ENCODE data around the gene NEMF. TPM values are rescaled to one million over a fixed set of nuclear protein-coding genes. Genes with fewer than 3 reads are reported as not detected.
A peak's percentile ranks its signal among the peaks of the same experiment; 100 is the strongest.

The NEMF gene
- total and polyA plus RNA-seq, 12 donors = 14.8 to 94.1 (median 56.0) TPM

DNA sequence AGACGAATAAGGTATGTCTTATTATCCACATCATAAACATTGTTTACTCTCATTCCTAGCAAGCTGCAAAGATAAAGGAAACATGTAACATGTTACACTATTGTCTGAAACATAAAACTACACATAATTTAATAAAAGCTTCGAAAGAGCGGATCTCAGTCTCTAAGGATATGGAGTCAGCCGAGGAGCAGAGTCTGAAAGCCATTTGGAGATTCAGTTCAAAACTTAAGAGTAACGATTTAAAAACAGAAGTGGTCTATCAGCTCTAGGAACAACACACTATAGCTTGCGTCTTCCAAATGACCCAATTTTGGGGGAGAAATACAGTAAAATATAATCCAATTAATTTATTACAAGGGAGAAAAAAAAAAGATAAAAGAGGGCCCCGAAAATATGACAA is 775 bp downstream of the NEMF start:
- Histone ChIP-seq H3K27ac (peak overlapping the region in 4 of 5 donors; percentile 86 to 94 (median 92)), H3K36me3 (replicated peaks in 1 of 2) (peaks cover 0 to 28% of the 10 kb centered on the region in 2 donors), H3K27me3 (no peaks in the 10 kb centered on the region), H3K9me3 (replicated peaks in 1 of 3) (no peaks in the 10 kb centered on the region), H3K4me3 (peak overlapping the region in 3 of 4 donors; percentile 50 to 92 (median 81)), H3K4me1 (replicated peaks in 1 of 2) (peaks cover 12 to 16% of the 10 kb centered on the region in 2 donors)
- 6 to 10% (median 7%) methylated on average over 7 of the region's 7 CpGs for WGBS, 4 donors
- DNase-seq = no peak
- TF ChIP-seq CTCF (IDR thresholded peaks at IDR 0.05) (no peak), POLR2A (IDR thresholded peaks at IDR 0.05) (no peak)
- intact Hi-C loops (cut with DNase I) = no loop called here

GRCh38 chr14:49849213-49849847 is 3.3 kb downstream of the NEMF start:
- intact Hi-C loops (cut with DNase I) = no loop called here
- TF ChIP-seq POLR2A (IDR thresholded peaks at IDR 0.05) = no peak
- no peak for TF ChIP-seq CTCF (IDR thresholded peaks at IDR 0.05)
- Histone ChIP-seq H3K27me3 (no peaks in the 10 kb centered on the region), H3K36me3 (replicated peaks in 1 of 2) (peaks cover 0 to 51% of the 10 kb centered on the region in 2 donors), H3K4me1 (replicated peaks in 1 of 2) (peaks cover 12 to 16% of the 10 kb centered on the region in 2 donors), H3K27ac (no peak overlapping the region), H3K9me3 (replicated peaks in 1 of 3) (no peaks in the 10 kb centered on the region), H3K4me3 (no peak overlapping the region)
- no peak for DNase-seq
- WGBS, 4 donors = 85 to 97% (median 91%) methylated on average over 1 of the region's 1 CpG

DNA sequence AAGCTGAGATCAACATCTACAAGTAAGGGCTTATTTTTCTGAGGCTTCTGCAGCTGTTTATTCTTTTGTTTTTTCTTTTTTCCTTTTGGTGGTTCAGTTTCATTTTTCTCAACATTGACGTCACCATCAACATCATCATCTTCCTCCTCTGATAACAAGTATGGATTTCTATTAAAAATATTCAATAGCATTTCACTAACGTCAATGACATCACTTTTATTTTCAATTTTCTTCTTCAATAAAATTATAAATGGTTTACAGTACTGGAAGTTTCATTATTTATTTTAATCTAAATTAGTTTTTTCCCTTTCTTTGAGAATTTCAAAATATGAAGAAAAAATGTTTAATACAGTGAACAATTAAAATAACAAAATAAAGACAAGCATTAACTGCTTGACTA is 23.9 kb downstream of the NEMF start:
- Histone ChIP-seq H3K27me3 (no peaks in the 10 kb centered on the region), H3K36me3 (replicated peaks in 1 of 2) (peaks cover 0 to 92% of the 10 kb centered on the region in 2 donors), H3K9me3 (replicated peaks in 1 of 3) (no peaks in the 10 kb centered on the region), H3K27ac (no peak overlapping the region), H3K4me3 (no peak overlapping the region), H3K4me1 (replicated peaks in 1 of 2) (no peaks in the 10 kb centered on the region)
- DNase-seq = no peak
- intact Hi-C loops (cut with DNase I) = loop anchor here in 1 of 2 donors (5.0 kb wide), 1 partner anchor 51 kb away; no protein-coding TSS in a partner anchor
- 87 to 92% (median 88%) methylated on average over 2 of the region's 2 CpGs for WGBS, 4 donors
- no peak for TF ChIP-seq POLR2A (IDR thresholded peaks at IDR 0.05)
- TF ChIP-seq CTCF (IDR thresholded peaks at IDR 0.05) = no peak

- TF ChIP-seq CTCF (IDR thresholded peaks at IDR 0.05) (no peak), POLR2A (IDR thresholded peaks at IDR 0.05) (no peak)
- no peaks in the 10 kb centered on the region for H3K4me1 ChIP-seq (replicated peaks in 1 of 2)
- H3K4me3 ChIP-seq = no peak overlapping the region
- 97 to 98% (median 97%) methylated on average over 12 of the region's 12 CpGs for WGBS, 4 donors
- H3K27me3 ChIP-seq = no peaks in the 10 kb centered on the region
- no peak for DNase-seq
- H3K9me3 ChIP-seq (replicated peaks in 1 of 3) = no peaks in the 10 kb centered on the region
- H3K27ac ChIP-seq = no peak overlapping the region
- peaks cover 0 to 70% of the 10 kb centered on the region in 2 donors for H3K36me3 ChIP-seq (replicated peaks in 1 of 2)
- intact Hi-C loops (cut with DNase I) = no loop called here
Observed at GRCh38 chr14:49820176-49820575, 32.4 kb downstream of the NEMF start.

Data from adrenal gland (tissue), 12 donors.